Measurements from ENCODE around the gene CTNNA2. TPM values are rescaled to one million over a fixed set of nuclear protein-coding genes. Genes with fewer than 3 reads are reported as not detected.

The CTNNA2 gene
- total RNA-seq, 6 experiments from 2014 or later, result 0.44 TPM; not detected in 5

- Histone ChIP-seq H3K4me3 (no peak overlapping the region), H3K27ac (no peak overlapping the region), H3K9me3 (no peaks in the 10 kb centered on the region), H3K27me3 (no peaks in the 10 kb centered on the region), H3K4me1 (no peaks in the 10 kb centered on the region), H3K36me3 (no peaks in the 10 kb centered on the region)
- 40% methylated on average over 6 of the region's 6 CpGs for WGBS (ENCODE audit: insufficient coverage, low coverage, low lambda C conversion rate, missing lambda C conversion rate)
- ATAC-seq, result no peak
- no peak for DNase-seq
- intact Hi-C loops (cut with DNase I), result no loop called here
- no peak for TF ChIP-seq POLR2A (IDR thresholded peaks at IDR 0.05)
- TF ChIP-seq, protein P1, sequence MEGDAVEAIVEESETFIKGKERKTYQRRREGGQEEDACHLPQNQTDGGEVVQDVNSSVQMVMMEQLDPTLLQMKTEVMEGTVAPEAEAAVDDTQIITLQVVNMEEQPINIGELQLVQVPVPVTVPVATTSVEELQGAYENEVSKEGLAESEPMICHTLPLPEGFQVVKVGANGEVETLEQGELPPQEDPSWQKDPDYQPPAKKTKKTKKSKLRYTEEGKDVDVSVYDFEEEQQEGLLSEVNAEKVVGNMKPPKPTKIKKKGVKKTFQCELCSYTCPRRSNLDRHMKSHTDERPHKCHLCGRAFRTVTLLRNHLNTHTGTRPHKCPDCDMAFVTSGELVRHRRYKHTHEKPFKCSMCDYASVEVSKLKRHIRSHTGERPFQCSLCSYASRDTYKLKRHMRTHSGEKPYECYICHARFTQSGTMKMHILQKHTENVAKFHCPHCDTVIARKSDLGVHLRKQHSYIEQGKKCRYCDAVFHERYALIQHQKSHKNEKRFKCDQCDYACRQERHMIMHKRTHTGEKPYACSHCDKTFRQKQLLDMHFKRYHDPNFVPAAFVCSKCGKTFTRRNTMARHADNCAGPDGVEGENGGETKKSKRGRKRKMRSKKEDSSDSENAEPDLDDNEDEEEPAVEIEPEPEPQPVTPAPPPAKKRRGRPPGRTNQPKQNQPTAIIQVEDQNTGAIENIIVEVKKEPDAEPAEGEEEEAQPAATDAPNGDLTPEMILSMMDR (IDR thresholded peaks at IDR 0.05), result no peak
Measured at GRCh38 chr2:80420530-80421208, 907.8 kb downstream of the CTNNA2 start.

DNA sequence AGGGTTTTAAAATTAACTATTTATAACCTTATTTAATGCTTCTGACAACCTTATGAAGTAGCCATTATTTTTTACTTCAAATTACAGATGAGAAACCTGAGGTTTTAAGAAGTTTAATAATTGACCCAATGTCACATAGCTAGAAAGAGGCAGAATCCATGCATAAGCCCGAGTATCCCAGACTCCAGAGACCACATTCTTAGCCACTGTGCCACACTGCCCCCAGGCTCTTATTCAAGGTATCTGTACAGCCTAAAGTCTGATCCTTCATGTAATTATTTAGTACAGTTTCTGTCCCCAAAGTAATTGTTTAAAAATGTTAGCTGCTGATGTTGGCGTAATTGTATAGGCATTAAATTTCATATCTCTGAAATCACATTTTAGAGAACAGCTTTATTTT lies 916.4 kb downstream of the CTNNA2 start:
- Histone ChIP-seq H3K27ac (no peak overlapping the region), H3K36me3 (no peaks in the 10 kb centered on the region), H3K9me3 (no peaks in the 10 kb centered on the region), H3K27me3 (no peaks in the 10 kb centered on the region), H3K4me3 (no peak overlapping the region), H3K4me1 (no peaks in the 10 kb centered on the region)
- ATAC-seq (no peak), DNase-seq (no peak)
- 61% methylated on average over 2 of the region's 2 CpGs for WGBS (ENCODE audit: insufficient coverage, low coverage, low lambda C conversion rate, missing lambda C conversion rate)
- intact Hi-C loops (cut with DNase I), result no loop called here
- TF ChIP-seq, protein P1 (IDR thresholded peaks at IDR 0.05), result no peak
- TF ChIP-seq POLR2A (IDR thresholded peaks at IDR 0.05), result no peak

GRCh38 chr2:80437959-80438358 lies 925.1 kb downstream of the CTNNA2 start:
- H3K4me3 ChIP-seq, result no peak overlapping the region
- H3K36me3 ChIP-seq, result no peaks in the 10 kb centered on the region
- H3K27me3 ChIP-seq, result no peaks in the 10 kb centered on the region
- no peaks in the 10 kb centered on the region for H3K9me3 ChIP-seq
- H3K4me1 ChIP-seq, result no peaks in the 10 kb centered on the region
- WGBS (ENCODE audit: insufficient coverage, low coverage, low lambda C conversion rate, missing lambda C conversion rate), result 40% methylated on average over 2 of the region's 5 CpGs
- TF ChIP-seq, protein P1 (IDR thresholded peaks at IDR 0.05), result no peak
- TF ChIP-seq POLR2A (IDR thresholded peaks at IDR 0.05), result no peak
- DNase-seq, result no peak
- intact Hi-C loops (cut with DNase I), result no loop called here
- no peak overlapping the region for H3K27ac ChIP-seq
- ATAC-seq, result no peak

GRCh38 chr2:80438686-80439085 lies 925.8 kb downstream of the CTNNA2 start:
- Histone ChIP-seq H3K4me1 (no peaks in the 10 kb centered on the region), H3K27me3 (no peaks in the 10 kb centered on the region), H3K9me3 (no peaks in the 10 kb centered on the region), H3K4me3 (no peak overlapping the region), H3K36me3 (no peaks in the 10 kb centered on the region), H3K27ac (no peak overlapping the region)
- TF ChIP-seq POLR2A (IDR thresholded peaks at IDR 0.05), result no peak
- TF ChIP-seq, protein P1 (IDR thresholded peaks at IDR 0.05), result no peak
- DNase-seq (no peak), ATAC-seq (no peak)
- WGBS (ENCODE audit: insufficient coverage, low coverage, low lambda C conversion rate, missing lambda C conversion rate), result 54% methylated on average over 2 of the region's 2 CpGs
- intact Hi-C loops (cut with DNase I), result no loop called here

Data from right lobe of liver (tissue), 6 donors.